ENCODE results near the gene VEGFA.

The VEGFA gene

DNA sequence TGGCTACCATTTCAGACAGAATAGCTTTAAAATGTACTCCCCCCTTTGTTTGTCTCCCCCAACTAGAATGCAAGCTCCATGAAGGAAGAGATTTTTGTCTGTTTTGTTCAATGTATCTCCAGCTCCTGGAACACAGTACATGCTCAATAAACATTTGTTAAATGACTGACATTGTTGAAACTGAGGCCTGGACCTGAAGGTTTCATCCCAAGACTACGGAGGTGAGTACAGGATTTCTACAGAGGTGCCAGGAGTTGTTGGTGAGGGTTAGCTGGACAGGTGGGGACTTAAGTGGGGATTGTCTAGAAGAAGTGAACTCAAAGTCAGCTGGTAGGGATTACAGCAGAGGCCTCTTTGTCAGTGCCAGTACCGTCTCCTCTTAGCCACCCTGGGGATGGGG, 19.4 kb downstream of the VEGFA start:
- TF ChIP-seq POLR2AphosphoS5 (IDR thresholded peaks at IDR 0.05; ENCODE audit: low read depth, low read length) (no peak), TAF1 (IDR thresholded peaks at IDR 0.05; ENCODE audit: low read depth, low read length) (no peak), POLR2A (IDR thresholded peaks at IDR 0.05; ENCODE audit: low read depth, low read length) (no peak), POU2F2 (IDR thresholded peaks at IDR 0.05; ENCODE audit: low read depth, low read length) (no peak), SPI1 (IDR thresholded peaks at IDR 0.05; ENCODE audit: low read depth, low read length) (no peak), PAX5 (IDR thresholded peaks at IDR 0.05; ENCODE audit: insufficient read depth, low read length, severe bottlenecking) (no peak)
- DNase-seq (ENCODE audit: insufficient read length, low spot score) (no peak), FAIRE-seq (no peak)

DNA sequence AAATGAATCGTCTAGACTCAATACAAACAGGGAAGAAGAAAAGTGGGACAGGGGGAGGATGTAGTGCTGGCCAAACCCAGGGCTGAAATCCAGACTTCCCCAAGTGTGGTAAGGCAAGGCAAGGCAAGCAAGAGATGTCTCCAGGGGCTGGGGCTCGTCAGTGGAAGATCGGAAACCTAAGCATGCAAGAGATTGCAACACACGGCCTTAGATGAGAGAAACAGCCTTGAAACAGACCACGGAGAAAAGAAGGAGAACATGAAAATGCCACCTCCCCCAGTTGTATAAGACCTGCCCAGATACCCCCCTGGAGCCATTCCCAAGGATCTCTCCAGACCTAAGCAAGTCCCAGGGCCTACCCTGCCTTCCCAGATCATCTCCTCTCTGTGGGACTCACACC, 20.0 kb downstream of the VEGFA start:
- FAIRE-seq, result no peak
- TF ChIP-seq PAX5 (IDR thresholded peaks at IDR 0.05; ENCODE audit: insufficient read depth, low read length, severe bottlenecking), result no peak
- TF ChIP-seq POLR2A (IDR thresholded peaks at IDR 0.05; ENCODE audit: low read depth, low read length), result no peak
- TF ChIP-seq POU2F2 (IDR thresholded peaks at IDR 0.05; ENCODE audit: low read depth, low read length), result no peak
- no peak for TF ChIP-seq TAF1 (IDR thresholded peaks at IDR 0.05; ENCODE audit: low read depth, low read length)
- TF ChIP-seq POLR2AphosphoS5 (IDR thresholded peaks at IDR 0.05; ENCODE audit: low read depth, low read length), result no peak
- TF ChIP-seq SPI1 (IDR thresholded peaks at IDR 0.05; ENCODE audit: low read depth, low read length), result no peak
- DNase-seq (ENCODE audit: insufficient read length, low spot score), result no peak

DNA sequence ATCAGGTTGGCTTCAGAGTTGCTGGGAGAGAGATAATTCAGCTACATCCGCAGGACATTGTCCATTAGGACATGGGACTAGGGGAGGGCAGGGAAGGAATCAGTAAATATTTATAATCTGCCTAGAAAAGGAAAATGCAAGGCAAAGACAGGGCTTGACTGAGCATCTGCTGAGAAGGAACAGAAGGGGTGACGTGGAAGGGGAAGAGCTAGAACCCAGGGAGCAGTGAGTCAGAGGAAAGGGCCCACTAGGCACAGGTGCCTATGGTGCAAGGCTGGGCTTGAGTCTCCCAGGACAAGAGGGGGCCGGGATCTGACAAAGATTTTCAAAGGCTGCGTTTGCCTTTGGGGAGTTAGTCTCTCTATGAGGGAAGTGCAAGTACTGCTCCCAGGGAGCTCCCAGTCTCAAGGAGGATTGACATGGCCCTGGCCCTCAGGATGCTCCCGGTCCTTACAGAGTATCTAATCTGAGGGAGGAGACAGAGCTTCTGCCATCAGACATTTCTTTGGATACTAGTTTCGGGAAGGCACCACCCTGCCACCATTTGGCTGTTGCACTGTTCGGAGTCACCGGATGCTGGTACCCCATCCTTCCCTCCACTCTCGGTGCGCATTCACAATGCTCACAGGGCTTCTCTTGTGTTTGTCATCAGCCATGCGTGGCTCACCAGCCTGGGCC, 21.9 kb downstream of the VEGFA start:
- FAIRE-seq (no peak), DNase-seq (ENCODE audit: insufficient read length, low spot score) (no peak)
- no peak for TF ChIP-seq PAX5 (IDR thresholded peaks at IDR 0.05; ENCODE audit: insufficient read depth, low read length, severe bottlenecking)
- TF ChIP-seq POU2F2 (IDR thresholded peaks at IDR 0.05; ENCODE audit: low read depth, low read length), result no peak
- no peak for TF ChIP-seq POLR2AphosphoS5 (IDR thresholded peaks at IDR 0.05; ENCODE audit: low read depth, low read length)

DNA sequence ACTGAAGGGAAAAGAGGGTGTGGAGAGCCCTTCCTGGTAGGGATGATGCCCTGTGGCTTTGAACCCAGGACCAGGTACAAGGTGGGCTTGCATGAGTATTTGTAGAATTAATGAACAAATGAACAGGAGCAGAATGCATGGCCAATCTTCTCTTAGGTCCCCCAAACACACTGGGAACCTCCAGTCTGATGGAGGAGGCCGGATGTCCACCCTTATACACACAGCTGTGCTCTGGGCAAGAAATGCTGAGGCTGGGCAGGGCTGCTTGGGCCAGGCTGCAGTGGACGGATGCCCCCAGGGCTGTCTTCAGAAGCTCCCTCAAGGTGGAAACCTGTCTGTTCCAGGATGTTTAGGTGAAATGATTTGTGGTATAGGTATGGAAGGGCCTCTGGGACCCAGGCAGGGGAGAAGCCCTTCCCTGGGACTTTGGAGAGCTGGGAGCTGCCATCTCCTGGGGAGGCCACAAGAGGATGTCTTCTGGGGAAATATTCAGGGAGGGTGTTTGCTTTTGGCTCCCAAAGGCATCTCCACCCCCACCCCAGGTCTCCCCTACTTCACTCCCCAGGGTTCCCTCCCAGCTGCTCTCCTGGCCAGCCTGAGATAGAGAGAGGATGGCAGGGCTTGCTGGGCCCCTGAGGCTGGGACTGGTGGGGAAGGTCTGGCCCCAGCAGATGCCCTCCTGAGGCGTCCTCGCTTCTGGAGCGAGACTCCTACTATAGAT, 23.3 kb downstream of the VEGFA start:
- no peak for TF ChIP-seq SPI1 (IDR thresholded peaks at IDR 0.05; ENCODE audit: low read depth, low read length)
- no peak for DNase-seq (ENCODE audit: insufficient read length, low spot score)
- FAIRE-seq, result no peak

DNA sequence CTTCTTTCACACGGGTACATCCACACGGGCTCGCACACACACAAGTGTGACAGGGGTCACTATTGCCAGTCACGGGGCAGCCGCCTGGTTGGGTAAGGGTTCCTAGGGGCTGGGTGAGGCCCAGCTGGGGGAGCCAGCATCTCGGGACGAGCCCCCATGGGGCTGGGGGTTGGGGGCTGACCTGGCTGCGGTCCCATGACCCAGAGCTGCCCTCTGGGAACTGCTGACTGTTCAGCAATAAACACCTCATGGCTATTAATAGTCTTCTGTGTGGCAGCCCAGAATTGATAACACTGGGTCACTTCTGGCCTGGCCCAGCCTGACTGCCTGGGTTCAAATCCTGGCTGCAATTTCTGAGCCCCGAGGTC, 23.8 kb downstream of the VEGFA start:
- TF ChIP-seq SPI1 (IDR thresholded peaks at IDR 0.05; ENCODE audit: low read depth, low read length) (no peak), POLR2A (IDR thresholded peaks at IDR 0.05; ENCODE audit: low read depth, low read length) (no peak), POU2F2 (IDR thresholded peaks at IDR 0.05; ENCODE audit: low read depth, low read length) (no peak), PAX5 (IDR thresholded peaks at IDR 0.05; ENCODE audit: insufficient read depth, low read length, severe bottlenecking) (no peak), POLR2AphosphoS5 (IDR thresholded peaks at IDR 0.05; ENCODE audit: low read depth, low read length) (no peak), TAF1 (IDR thresholded peaks at IDR 0.05; ENCODE audit: low read depth, low read length) (no peak)
- DNase-seq (ENCODE audit: insufficient read length, low spot score) (no peak), FAIRE-seq (no peak)

DNA sequence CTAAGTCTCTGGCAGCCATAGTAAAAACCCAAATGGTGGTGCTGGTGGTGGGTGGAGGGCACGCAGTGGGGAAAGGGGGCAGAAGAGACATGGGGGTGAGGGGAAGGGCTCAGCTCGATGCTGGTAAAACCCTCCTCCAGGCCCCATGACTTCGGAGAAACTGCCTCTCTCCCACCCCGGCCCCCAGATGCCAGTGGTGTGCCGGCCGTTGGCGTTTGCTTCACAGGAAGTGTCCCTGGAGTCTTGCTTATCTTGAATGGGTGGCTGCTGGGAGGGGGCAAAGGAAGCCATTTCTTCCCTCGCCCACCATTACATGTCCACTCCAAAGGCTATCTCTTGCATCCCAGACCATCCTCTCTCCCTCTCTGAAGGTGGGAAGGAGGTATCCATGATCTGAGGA, 25.4 kb downstream of the VEGFA start:
- no peak for FAIRE-seq

DNA sequence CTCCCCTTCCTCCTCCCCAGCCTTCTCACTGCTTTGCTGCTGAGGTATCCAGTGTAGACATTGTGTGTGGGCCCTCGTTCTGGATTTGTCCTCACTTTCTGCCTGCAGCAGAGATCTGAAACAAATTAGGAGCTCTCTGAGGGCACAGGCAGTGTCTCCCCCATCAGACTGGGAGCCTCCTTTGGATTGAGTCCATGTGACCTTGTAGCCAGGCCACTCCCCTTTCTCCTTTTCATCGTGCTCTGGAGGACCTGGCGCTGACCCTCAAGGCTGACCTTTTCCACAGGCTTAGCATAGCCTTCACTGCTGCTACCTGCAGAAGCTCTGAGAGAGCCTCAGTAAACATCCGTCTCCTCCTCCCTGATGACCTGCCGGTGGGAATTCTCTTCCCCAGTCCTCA, 26.2 kb downstream of the VEGFA start:
- FAIRE-seq (no peak), DNase-seq (ENCODE audit: insufficient read length, low spot score) (no peak)
- TF ChIP-seq SPI1 (IDR thresholded peaks at IDR 0.05; ENCODE audit: low read depth, low read length) (no peak), POU2F2 (IDR thresholded peaks at IDR 0.05; ENCODE audit: low read depth, low read length) (no peak), POLR2A (IDR thresholded peaks at IDR 0.05; ENCODE audit: low read depth, low read length) (no peak), PAX5 (IDR thresholded peaks at IDR 0.05; ENCODE audit: insufficient read depth, low read length, severe bottlenecking) (no peak), POLR2AphosphoS5 (IDR thresholded peaks at IDR 0.05; ENCODE audit: low read depth, low read length) (no peak), TAF1 (IDR thresholded peaks at IDR 0.05; ENCODE audit: low read depth, low read length) (no peak)

More for the DNA sequence above, 25.4 kb downstream of the VEGFA start:
- DNase-seq (ENCODE audit: insufficient read length, low spot score), result no peak
- TF ChIP-seq TAF1 (IDR thresholded peaks at IDR 0.05; ENCODE audit: low read depth, low read length), result no peak
- TF ChIP-seq POLR2AphosphoS5 (IDR thresholded peaks at IDR 0.05; ENCODE audit: low read depth, low read length), result no peak
- TF ChIP-seq POU2F2 (IDR thresholded peaks at IDR 0.05; ENCODE audit: low read depth, low read length), result no peak
- TF ChIP-seq SPI1 (IDR thresholded peaks at IDR 0.05; ENCODE audit: low read depth, low read length), result no peak
- TF ChIP-seq PAX5 (IDR thresholded peaks at IDR 0.05; ENCODE audit: insufficient read depth, low read length, severe bottlenecking), result no peak
- no peak for TF ChIP-seq POLR2A (IDR thresholded peaks at IDR 0.05; ENCODE audit: low read depth, low read length)

DNA sequence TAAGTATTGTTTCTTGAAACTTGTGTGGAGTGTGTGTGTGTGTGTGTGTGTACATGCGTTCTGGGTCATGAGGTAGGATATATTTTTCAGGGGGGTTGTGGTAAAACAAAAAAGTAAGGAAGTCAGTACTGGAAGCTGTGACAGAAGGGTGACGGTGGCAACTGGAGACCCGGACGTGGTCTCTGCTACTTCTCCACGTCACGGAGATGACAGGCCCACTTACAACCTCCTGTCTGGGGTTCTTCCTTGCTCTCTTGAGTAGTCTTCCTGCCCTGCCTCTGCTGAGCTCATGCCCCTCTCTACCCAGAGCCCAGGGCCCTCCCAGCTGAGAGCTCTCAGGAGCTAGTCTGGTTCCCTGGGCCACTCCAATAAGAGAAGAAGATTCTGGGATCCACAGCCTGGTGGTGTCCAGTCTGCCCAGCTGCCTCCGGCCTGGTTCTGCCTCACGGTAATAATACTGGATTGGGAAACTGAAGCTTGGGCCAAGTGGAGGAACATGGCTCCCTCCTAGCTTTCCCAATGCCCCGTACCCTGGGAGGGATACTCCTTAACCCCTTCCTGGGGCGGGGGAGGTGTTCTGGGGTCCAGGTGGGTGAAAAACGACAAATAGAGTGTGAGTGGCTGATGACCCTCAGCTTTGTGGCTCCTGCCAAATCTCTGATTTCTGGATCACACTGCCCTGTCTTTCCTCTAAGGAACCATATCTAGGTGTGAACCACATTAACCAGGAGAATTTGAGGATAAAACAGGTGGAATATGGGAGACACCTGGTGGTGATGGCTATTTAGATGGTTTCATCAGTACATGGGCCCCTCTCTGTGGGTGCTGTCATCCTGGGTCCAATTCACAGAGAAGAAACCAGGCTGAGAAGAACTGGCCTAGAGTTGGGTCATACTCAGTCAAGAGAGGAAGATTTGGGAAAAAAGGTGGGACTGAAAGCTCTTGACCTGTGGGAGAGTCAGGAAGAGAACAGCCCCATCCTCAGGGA, 27.2 kb downstream of the VEGFA start:
- FAIRE-seq (no peak), DNase-seq (ENCODE audit: insufficient read length, low spot score) (no peak)
- TF ChIP-seq POU2F2 (IDR thresholded peaks at IDR 0.05; ENCODE audit: low read depth, low read length), result no peak
- no peak for TF ChIP-seq SPI1 (IDR thresholded peaks at IDR 0.05; ENCODE audit: low read depth, low read length)
- no peak for TF ChIP-seq POLR2AphosphoS5 (IDR thresholded peaks at IDR 0.05; ENCODE audit: low read depth, low read length)
- no peak for TF ChIP-seq TAF1 (IDR thresholded peaks at IDR 0.05; ENCODE audit: low read depth, low read length)
- no peak for TF ChIP-seq PAX5 (IDR thresholded peaks at IDR 0.05; ENCODE audit: insufficient read depth, low read length, severe bottlenecking)
- TF ChIP-seq POLR2A (IDR thresholded peaks at IDR 0.05; ENCODE audit: low read depth, low read length), result no peak

DNA sequence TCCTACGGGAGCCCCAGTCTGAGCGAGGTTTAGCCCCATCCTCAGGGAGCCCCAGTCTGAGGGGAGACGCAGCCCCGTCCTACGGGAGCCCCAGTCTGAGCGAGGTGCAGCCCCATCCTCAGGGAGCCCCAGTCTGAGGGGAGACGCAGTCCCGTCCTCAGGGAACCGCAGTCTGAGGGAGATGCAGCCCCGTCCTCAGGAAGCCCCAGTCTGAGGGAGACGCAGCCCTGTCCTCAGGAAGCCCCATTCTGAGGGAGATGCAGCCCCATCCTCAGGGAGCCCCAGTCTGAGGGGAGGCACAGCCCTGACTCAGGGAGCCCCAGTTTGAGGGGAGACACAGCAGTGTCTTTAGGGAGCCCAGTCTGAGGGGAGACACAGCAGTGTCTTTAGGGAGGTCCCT, 27.9 kb downstream of the VEGFA start:
- DNase-seq (ENCODE audit: insufficient read length, low spot score) (no peak), FAIRE-seq (no peak)
- TF ChIP-seq SPI1 (IDR thresholded peaks at IDR 0.05; ENCODE audit: low read depth, low read length) (no peak), POLR2AphosphoS5 (IDR thresholded peaks at IDR 0.05; ENCODE audit: low read depth, low read length) (no peak)

Data from GM12891 (cell line).